ENCODE results near the gene PROK2.

DNA sequence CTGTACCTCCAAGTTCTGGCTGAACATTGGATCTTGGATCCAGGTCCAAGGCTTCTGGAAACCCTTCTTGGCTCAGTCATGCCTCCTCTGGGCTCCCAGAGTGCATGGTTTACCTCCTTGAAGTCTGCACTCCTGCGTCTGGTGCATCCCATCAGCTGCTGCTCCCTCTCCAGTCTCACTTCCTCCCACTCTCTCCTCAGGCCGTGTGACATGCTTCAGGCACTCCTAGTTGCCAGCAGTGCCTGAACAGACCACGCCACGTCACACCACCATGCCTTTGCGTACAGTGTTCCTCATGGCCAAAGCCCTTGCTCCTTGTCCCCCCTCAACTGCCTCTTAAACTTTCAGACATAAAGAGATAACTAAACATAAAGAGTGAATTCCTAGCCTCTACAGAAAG is 25.5 kb downstream of the PROK2 start:
- TF ChIP-seq, protein P1, sequence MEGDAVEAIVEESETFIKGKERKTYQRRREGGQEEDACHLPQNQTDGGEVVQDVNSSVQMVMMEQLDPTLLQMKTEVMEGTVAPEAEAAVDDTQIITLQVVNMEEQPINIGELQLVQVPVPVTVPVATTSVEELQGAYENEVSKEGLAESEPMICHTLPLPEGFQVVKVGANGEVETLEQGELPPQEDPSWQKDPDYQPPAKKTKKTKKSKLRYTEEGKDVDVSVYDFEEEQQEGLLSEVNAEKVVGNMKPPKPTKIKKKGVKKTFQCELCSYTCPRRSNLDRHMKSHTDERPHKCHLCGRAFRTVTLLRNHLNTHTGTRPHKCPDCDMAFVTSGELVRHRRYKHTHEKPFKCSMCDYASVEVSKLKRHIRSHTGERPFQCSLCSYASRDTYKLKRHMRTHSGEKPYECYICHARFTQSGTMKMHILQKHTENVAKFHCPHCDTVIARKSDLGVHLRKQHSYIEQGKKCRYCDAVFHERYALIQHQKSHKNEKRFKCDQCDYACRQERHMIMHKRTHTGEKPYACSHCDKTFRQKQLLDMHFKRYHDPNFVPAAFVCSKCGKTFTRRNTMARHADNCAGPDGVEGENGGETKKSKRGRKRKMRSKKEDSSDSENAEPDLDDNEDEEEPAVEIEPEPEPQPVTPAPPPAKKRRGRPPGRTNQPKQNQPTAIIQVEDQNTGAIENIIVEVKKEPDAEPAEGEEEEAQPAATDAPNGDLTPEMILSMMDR (IDR thresholded peaks at IDR 0.05): no peak
- TF ChIP-seq POLR2A (IDR thresholded peaks at IDR 0.05): no peak

All from lower leg skin (tissue), 3 donors.